ENCODE measurements around the gene EPB41L1.

The EPB41L1 gene

GRCh38 chr20:36249450-36249849, 94.9 kb downstream of the EPB41L1 start:
- no peak for DNase-seq (ENCODE audit: low read depth in 1 of 2, low spot score in 1 of 2)
- no peak overlapping the region for H3K4me3 ChIP-seq (replicated peaks; ENCODE audit: insufficient read depth, low read length)
- no peak overlapping the region for H3K27ac ChIP-seq (replicated peaks)
- TF ChIP-seq SPI1 (IDR thresholded peaks at IDR 0.05; ENCODE audit: borderline replicate concordance, low read depth) (no peak), CTCF (IDR thresholded peaks at IDR 0.05; ENCODE audit: insufficient read depth, low read length) (no peak), GABPA (IDR thresholded peaks at IDR 0.05; ENCODE audit: low read depth) (no peak), POLR2AphosphoS5 (IDR thresholded peaks at IDR 0.05; ENCODE audit: low read depth) (no peak), REST (IDR thresholded peaks at IDR 0.05; ENCODE audit: insufficient replicate concordance, low read depth) (no peak)
- no peaks in the 10 kb centered on the region for H3K27me3 ChIP-seq (ENCODE audit: insufficient read depth, poor library complexity, severe bottlenecking)

GRCh38 chr20:36251426-36251825, 96.9 kb downstream of the EPB41L1 start:
- TF ChIP-seq SPI1 (IDR thresholded peaks at IDR 0.05; ENCODE audit: borderline replicate concordance, low read depth), result no peak
- no peak for TF ChIP-seq CTCF (IDR thresholded peaks at IDR 0.05; ENCODE audit: insufficient read depth, low read length)
- no peak for TF ChIP-seq REST (IDR thresholded peaks at IDR 0.05; ENCODE audit: insufficient replicate concordance, low read depth)
- no peak for TF ChIP-seq POLR2AphosphoS5 (IDR thresholded peaks at IDR 0.05; ENCODE audit: low read depth)
- no peak for TF ChIP-seq GABPA (IDR thresholded peaks at IDR 0.05; ENCODE audit: low read depth)
- Histone ChIP-seq H3K4me3 (replicated peaks; ENCODE audit: insufficient read depth, low read length) (no peak overlapping the region), H3K27me3 (ENCODE audit: insufficient read depth, poor library complexity, severe bottlenecking) (no peaks in the 10 kb centered on the region), H3K27ac (replicated peaks) (no peak overlapping the region)
- DNase-seq (ENCODE audit: low read depth in 1 of 2, low spot score in 1 of 2), result no peak

- no peaks in the 10 kb centered on the region for H3K27me3 ChIP-seq (ENCODE audit: insufficient read depth, poor library complexity, severe bottlenecking)
- TF ChIP-seq REST (IDR thresholded peaks at IDR 0.05; ENCODE audit: insufficient replicate concordance, low read depth), result no peak
- no peak for TF ChIP-seq CTCF (IDR thresholded peaks at IDR 0.05; ENCODE audit: insufficient read depth, low read length)
- TF ChIP-seq POLR2AphosphoS5 (IDR thresholded peaks at IDR 0.05; ENCODE audit: low read depth), result no peak
- TF ChIP-seq SPI1 (IDR thresholded peaks at IDR 0.05; ENCODE audit: borderline replicate concordance, low read depth), result no peak
- TF ChIP-seq GABPA (IDR thresholded peaks at IDR 0.05; ENCODE audit: low read depth), result no peak
- DNase-seq (ENCODE audit: low read depth in 1 of 2, low spot score in 1 of 2), result no peak
- no peak overlapping the region for H3K27ac ChIP-seq (replicated peaks)
- H3K4me3 ChIP-seq (replicated peaks; ENCODE audit: insufficient read depth, low read length), result no peak overlapping the region
These were observed 98.0 kb downstream of the EPB41L1 start for GRCh38 chr20:36252511-36252910.

All from HL-60 (cell line).